Left ventricle myocardium inferior (tissue), 1 donor: Measurements from ENCODE around the gene CHIA. TPM values are rescaled to one million over a fixed set of nuclear protein-coding genes. Genes with fewer than 3 reads are reported as not detected.

Experiments used
- DNase-seq: peaks from one replicate; pipeline ENCODE4 v3.0.0-alpha.2; 2020
- H3K27ac ChIP-seq: fragments of 200-600 bp; replicated peaks from 2 replicates; pipeline ENCODE4 v1.8.0; 2021
- H3K27me3 ChIP-seq: fragments of 200-600 bp; 2 replicates; pipeline ENCODE4 v1.8.0; 2021; ENCODE audit warnings: low read depth
- H3K36me3 ChIP-seq: fragments of 200-600 bp; 2 replicates; pipeline ENCODE4 v1.8.0; 2021
- H3K4me1 ChIP-seq: fragments of 200-600 bp; 2 replicates; pipeline ENCODE4 v1.8.0; 2021
- H3K4me3 ChIP-seq: fragments of 200-600 bp; 2 replicates; pipeline ENCODE4 v1.8.0; 2021; ENCODE audit warnings: mild to moderate bottlenecking, moderate library complexity
- H3K9me3 ChIP-seq: fragments of 200-600 bp; replicated peaks from 2 replicates; pipeline ENCODE4 v1.8.0; 2021
- CTCF ChIP-seq: fragments of 200-600 bp; IDR thresholded peaks from 2 replicates; pipeline ENCODE4 v1.8.0; 2021; ENCODE audit warnings: antibody characterized with exemption, mild to moderate bottlenecking, borderline replicate concordance
- intact Hi-C: fragments of 100-400 bp; cut with micrococcal nuclease; formaldehyde crosslinking; loops from one replicate; pipeline ENCODE4 v1.11.0; 2022
- total RNA-seq: library from RNA; stranded (reverse); fragmentation: NEBNext Ultra II Directional; extraction: Animal tissue kit (Norgen Biotek cat#: 25700); gene quantifications from one replicate; pipeline ENCODE4 v1.2.1, GENCODE V29; 2021
- donor health status: DM: no; HTN: yes; CAD: no; lungs with severe emphysema.

The CHIA gene
- total RNA-seq, 1 donor from 2014 or later: not detected

DNA sequence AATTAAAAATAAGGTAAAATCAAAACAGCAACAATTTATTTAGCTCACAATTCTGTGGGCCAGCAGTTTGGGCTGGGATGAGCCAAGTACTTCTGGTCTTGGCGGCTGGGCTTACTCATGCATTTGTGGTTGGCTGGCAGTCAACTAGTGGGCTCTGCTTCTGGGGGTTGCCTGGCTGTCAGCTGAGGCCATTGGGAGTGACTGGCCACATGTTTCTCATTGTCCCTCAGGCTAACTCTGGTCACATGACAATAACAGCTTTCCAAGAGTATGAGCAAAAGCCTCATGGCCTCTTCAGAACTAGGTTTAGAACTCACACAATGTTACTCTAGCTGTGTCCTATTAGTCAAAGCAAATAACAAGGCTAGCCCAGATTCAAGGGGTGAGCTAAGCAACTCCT lies 15.6 kb upstream of the CHIA start:
- Histone ChIP-seq H3K27me3 (peaks cover 31% of the 10 kb centered on the region), H3K27ac (peak overlapping the region; percentile 45), H3K36me3 (no peaks in the 10 kb centered on the region), H3K9me3 (peaks cover 8% of the 10 kb centered on the region), H3K4me3 (no peak overlapping the region), H3K4me1 (peaks cover 8% of the 10 kb centered on the region)
- TF ChIP-seq CTCF: no peak
- DNase-seq: peak; percentile 71
- intact Hi-C loops: loop anchor here (5.0 kb wide), 1 partner anchor 48 kb away; the partner anchor contains the start of gene CHI3L2

DNA sequence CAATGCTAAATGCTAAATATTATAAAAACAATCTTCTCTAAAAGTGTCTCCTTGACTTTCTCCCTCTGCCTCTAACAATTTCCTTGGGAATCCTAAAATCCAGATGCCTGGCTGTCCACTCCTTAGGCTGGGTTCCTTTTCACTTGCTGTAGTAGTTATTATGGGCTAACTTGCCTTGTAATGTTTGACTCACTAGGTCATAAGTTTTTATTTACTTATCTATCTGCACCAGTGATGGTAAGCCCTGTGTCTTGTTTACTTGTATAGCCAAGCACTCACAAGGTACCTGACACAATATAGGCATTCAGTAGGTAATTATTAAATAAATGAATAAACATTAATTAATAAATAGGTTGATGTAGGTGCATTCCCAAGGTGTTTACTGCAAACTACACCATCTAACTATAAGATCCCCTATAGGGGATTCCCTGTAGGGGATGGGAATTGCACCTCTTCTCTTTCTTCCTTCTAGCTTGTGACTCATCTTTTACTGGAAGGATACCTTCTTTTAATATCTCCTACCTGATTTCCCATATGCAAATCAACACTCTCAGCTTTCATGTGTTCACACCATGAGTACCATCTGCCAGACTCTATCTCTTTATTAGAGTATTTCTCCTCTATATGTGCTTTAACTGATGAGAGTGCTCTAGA lies 14.7 kb upstream of the CHIA start:
- peaks cover 8% of the 10 kb centered on the region for H3K9me3 ChIP-seq
- H3K4me3 ChIP-seq: no peak overlapping the region
- peaks cover 5% of the 10 kb centered on the region for H3K4me1 ChIP-seq
- DNase-seq: no peak
- intact Hi-C loops: loop anchor here (5.0 kb wide), 1 partner anchor 49 kb away; the partner anchor contains the start of gene CHI3L2
- no peak for TF ChIP-seq CTCF
- H3K27me3 ChIP-seq: peaks cover 23% of the 10 kb centered on the region
- peak overlapping the region; percentile 45 for H3K27ac ChIP-seq
- H3K36me3 ChIP-seq: no peaks in the 10 kb centered on the region

- no peak for TF ChIP-seq CTCF
- Histone ChIP-seq H3K9me3 (peaks cover 8% of the 10 kb centered on the region), H3K4me3 (no peak overlapping the region), H3K27ac (no peak overlapping the region), H3K27me3 (no peaks in the 10 kb centered on the region), H3K36me3 (no peaks in the 10 kb centered on the region), H3K4me1 (no peaks in the 10 kb centered on the region)
- DNase-seq: no peak
- intact Hi-C loops: loop anchor here (5.0 kb wide), 1 partner anchor 52 kb away; the partner anchor contains the start of gene CHI3L2
These were observed 11.5 kb upstream of the CHIA start for GRCh38 chr1:111279144-111279543.

- Histone ChIP-seq H3K27ac (no peak overlapping the region), H3K4me1 (no peaks in the 10 kb centered on the region), H3K27me3 (no peaks in the 10 kb centered on the region), H3K9me3 (peaks cover 8% of the 10 kb centered on the region), H3K4me3 (no peak overlapping the region), H3K36me3 (no peaks in the 10 kb centered on the region)
- TF ChIP-seq CTCF: no peak
- intact Hi-C loops: no loop called here
- no peak for DNase-seq
These were observed 10.4 kb upstream of the CHIA start for GRCh38 chr1:111280267-111280666.

DNA sequence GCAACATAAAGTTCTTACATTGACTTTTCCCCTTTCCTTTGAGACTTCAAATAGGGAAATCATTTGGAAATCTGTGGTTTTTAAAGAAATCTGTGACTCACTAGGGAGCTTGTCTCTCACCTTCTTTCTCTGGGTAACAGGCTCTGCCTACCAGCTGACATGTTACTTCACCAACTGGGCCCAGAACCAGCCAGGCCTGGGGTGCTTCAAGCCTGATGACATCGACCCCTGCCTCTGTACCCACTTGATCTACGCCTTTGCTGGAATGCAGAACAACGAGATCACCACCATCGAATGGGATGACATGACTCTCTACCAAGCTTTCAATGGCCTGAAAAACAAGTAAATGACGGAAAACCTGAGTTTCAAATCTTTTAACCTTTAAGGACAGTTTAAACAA lies 9.2 kb upstream of the CHIA start:
- Histone ChIP-seq H3K27me3 (no peaks in the 10 kb centered on the region), H3K4me3 (no peak overlapping the region), H3K4me1 (no peaks in the 10 kb centered on the region), H3K36me3 (no peaks in the 10 kb centered on the region), H3K9me3 (peaks cover 7% of the 10 kb centered on the region), H3K27ac (no peak overlapping the region)
- intact Hi-C loops: no loop called here
- TF ChIP-seq CTCF: no peak
- DNase-seq: no peak
